Tibial nerve (tissue), 4 donors: ENCODE results near the gene NDEL1.

Experiments used
- EP300 ChIP-seq, 2 donors: sonication (generic); formaldehyde crosslinking; IDR thresholded peaks; one replicate each; pipeline ENCODE4 v1.6.1; 2017; ENCODE audit warnings: antibody characterized with exemption in 2 of 2, mild to moderate bottlenecking in 1 of 2
- POLR2A ChIP-seq, 2 donors: fragments of 450-650 bp; IDR thresholded peaks; one replicate each; pipeline ENCODE4 v1.6.1; 2017; ENCODE audit warnings: antibody characterized with exemption in 2 of 2, mild to moderate bottlenecking in 2 of 2, moderate library complexity in 2 of 2
- TF ChIP-seq, protein P1 (sequence below), 5 experiments: fragments of 200-600 bp in 3 of 5; fragments of 450-650 bp in 2 of 5; sonication (generic) in 3 of 5; IDR thresholded peaks; one replicate each; pipeline ENCODE4 v1.5.1; 2016 to 2019; ENCODE audit warnings: antibody characterized with exemption in 5 of 5, mild to moderate bottlenecking in 3 of 5, moderate library complexity in 2 of 5

DNA sequence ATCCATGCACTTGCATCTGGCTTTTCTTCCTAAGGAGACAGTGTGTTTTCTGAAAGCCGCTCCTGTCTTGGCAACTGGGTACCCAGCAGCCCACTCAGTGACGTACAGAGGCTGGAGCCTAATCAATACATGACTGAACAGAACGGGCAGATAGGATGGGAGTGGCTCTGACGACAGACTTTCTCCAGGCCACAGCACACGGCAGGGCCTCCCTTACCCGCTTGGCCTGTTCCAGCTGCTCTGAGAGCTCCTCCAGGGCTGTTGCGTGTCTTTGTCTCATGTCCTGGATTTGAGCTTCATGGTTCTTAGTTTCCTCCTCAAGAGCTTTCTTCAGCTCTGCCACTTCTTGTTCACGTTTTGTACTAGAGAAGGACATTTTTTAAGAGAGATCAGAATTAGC lies 64.9 kb downstream of the NDEL1 start:
- TF ChIP-seq, protein P1, sequence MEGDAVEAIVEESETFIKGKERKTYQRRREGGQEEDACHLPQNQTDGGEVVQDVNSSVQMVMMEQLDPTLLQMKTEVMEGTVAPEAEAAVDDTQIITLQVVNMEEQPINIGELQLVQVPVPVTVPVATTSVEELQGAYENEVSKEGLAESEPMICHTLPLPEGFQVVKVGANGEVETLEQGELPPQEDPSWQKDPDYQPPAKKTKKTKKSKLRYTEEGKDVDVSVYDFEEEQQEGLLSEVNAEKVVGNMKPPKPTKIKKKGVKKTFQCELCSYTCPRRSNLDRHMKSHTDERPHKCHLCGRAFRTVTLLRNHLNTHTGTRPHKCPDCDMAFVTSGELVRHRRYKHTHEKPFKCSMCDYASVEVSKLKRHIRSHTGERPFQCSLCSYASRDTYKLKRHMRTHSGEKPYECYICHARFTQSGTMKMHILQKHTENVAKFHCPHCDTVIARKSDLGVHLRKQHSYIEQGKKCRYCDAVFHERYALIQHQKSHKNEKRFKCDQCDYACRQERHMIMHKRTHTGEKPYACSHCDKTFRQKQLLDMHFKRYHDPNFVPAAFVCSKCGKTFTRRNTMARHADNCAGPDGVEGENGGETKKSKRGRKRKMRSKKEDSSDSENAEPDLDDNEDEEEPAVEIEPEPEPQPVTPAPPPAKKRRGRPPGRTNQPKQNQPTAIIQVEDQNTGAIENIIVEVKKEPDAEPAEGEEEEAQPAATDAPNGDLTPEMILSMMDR (IDR thresholded peaks at IDR 0.05) = no peak
- TF ChIP-seq POLR2A (IDR thresholded peaks at IDR 0.05) (no peak), EP300 (IDR thresholded peaks at IDR 0.05) (no peak)
